ENCODE results near the gene HLA-DQA2. TPM values are rescaled to one million over a fixed set of nuclear protein-coding genes. Genes with fewer than 3 reads are reported as not detected.
A peak's percentile ranks its signal among the peaks of the same experiment; 100 is the strongest.
"Not testable (repeated sequence)": the region's sequence is repeated elsewhere in the genome, so short reads cannot be mapped to it uniquely, and the experiment has no call there.

Gene HLA-DQA2
- total RNA-seq, 1 donor from 2014 or later, result not detected

- no peak for DNase-seq (ENCODE audit: low read depth in 2 of 2)
Measured at GRCh38 chr6:32779036-32779435, 37.8 kb downstream of the HLA-DQA2 start.

GRCh38 chr6:32782923-32783322 is 41.7 kb downstream of the HLA-DQA2 start:
- not testable (repeated sequence) for DNase-seq (ENCODE audit: low read depth in 2 of 2)

GRCh38 chr6:32785781-32786533 is 44.8 kb downstream of the HLA-DQA2 start:
- DNase-seq (ENCODE audit: low read depth in 2 of 2), result peak; percentile 12 to 56

- DNase-seq (ENCODE audit: low read depth in 2 of 2), result no peak
Measured at GRCh38 chr6:32790306-32790705, 49.1 kb downstream of the HLA-DQA2 start.

GRCh38 chr6:32792901-32793435 is 51.8 kb downstream of the HLA-DQA2 start:
- no peak for DNase-seq (ENCODE audit: low read depth in 2 of 2)

- DNase-seq (ENCODE audit: low read depth in 2 of 2), result no peak
Measured at GRCh38 chr6:32794510-32794909, 53.3 kb downstream of the HLA-DQA2 start.

Other genes with a start within 250 kb of the HLA-DQA2 start
- gene HLA-DRB5, start 211.1 kb upstream of the HLA-DQA2 start, total RNA-seq, result 0.13 and 0.26 TPM in 2 replicates
- 0.76 and 2.1 TPM in 2 replicates for gene HLA-DRB1, start 151.5 kb upstream of the HLA-DQA2 start, total RNA-seq
- gene HLA-DQA1, start 104.0 kb upstream of the HLA-DQA2 start, total RNA-seq, result not detected in 2 replicates
- gene HLA-DQB1, start 74.7 kb upstream of the HLA-DQA2 start, total RNA-seq, result under 0.01 and 0.13 TPM in 2 replicates
- not detected in 2 replicates for gene HLA-DQB2, start 22.1 kb downstream of the HLA-DQA2 start, total RNA-seq
- under 0.01 and 0.13 TPM in 2 replicates for gene HLA-DOB, start 75.6 kb downstream of the HLA-DQA2 start, total RNA-seq
- 26.7 and 27.5 TPM in 2 replicates for gene TAP2, start 97.3 kb downstream of the HLA-DQA2 start, total RNA-seq
- 57.3 and 64.9 TPM in 2 replicates for gene PSMB8, start 102.7 kb downstream of the HLA-DQA2 start, total RNA-seq
- gene TAP1, start 112.3 kb downstream of the HLA-DQA2 start, total RNA-seq, result 30.7 and 40.7 TPM in 2 replicates
- 23.6 and 27.3 TPM in 2 replicates for gene PSMB9, start 112.8 kb downstream of the HLA-DQA2 start, total RNA-seq
- 0.25 and 0.51 TPM in 2 replicates for gene HLA-DMB, start 199.6 kb downstream of the HLA-DQA2 start, total RNA-seq
- gene HLA-DMA, start 211.7 kb downstream of the HLA-DQA2 start, total RNA-seq, result 0.63 and 1.2 TPM in 2 replicates
- gene BRD2, start 227.2 kb downstream of the HLA-DQA2 start, total RNA-seq, result 39.4 and 51.0 TPM in 2 replicates

Measured in dermis microvascular lymphatic vessel endothelial cell (primary cell).